ENCODE data around the gene C1R.
A peak's percentile ranks its signal among the peaks of the same experiment; 100 is the strongest.

- TF ChIP-seq, protein P1, sequence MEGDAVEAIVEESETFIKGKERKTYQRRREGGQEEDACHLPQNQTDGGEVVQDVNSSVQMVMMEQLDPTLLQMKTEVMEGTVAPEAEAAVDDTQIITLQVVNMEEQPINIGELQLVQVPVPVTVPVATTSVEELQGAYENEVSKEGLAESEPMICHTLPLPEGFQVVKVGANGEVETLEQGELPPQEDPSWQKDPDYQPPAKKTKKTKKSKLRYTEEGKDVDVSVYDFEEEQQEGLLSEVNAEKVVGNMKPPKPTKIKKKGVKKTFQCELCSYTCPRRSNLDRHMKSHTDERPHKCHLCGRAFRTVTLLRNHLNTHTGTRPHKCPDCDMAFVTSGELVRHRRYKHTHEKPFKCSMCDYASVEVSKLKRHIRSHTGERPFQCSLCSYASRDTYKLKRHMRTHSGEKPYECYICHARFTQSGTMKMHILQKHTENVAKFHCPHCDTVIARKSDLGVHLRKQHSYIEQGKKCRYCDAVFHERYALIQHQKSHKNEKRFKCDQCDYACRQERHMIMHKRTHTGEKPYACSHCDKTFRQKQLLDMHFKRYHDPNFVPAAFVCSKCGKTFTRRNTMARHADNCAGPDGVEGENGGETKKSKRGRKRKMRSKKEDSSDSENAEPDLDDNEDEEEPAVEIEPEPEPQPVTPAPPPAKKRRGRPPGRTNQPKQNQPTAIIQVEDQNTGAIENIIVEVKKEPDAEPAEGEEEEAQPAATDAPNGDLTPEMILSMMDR (IDR thresholded peaks at IDR 0.05 in 4 of 5, conservative IDR thresholded peaks at IDR 0.05 in 1 of 5), result peak; percentile 75 to 93 (median 88)
- peak in 1 of 2 donors; percentile 48 for TF ChIP-seq POLR2A (IDR thresholded peaks at IDR 0.05)
Observed at GRCh38 chr12:7092229-7092985, at the start of gene C1R.

All from gastrocnemius medialis (tissue), 4 donors.